SK-N-SH treated with all-trans-retinoic acid at 6 μM for 48 hours (cell line): ENCODE results near the gene RGS1.

Experiments
- ATAC-seq: fragments of 200-7000 bp; cut with Tn5 transposase; 3 replicates; pipeline ENCODE4 v1.9.1; 2020; ENCODE audit warnings: mild to moderate bottlenecking, moderate library complexity
- ARNTL ChIP-seq: fragments of 450-650 bp; formaldehyde crosslinking; IDR thresholded peaks from 2 replicates; pipeline ENCODE4 v1.5.0; 2020; ENCODE audit warnings: low read depth, mild to moderate bottlenecking, moderate library complexity, borderline replicate concordance
- BACH2 ChIP-seq: fragments of 250-450 bp; sonication (Bioruptor Pico); IDR thresholded peaks from 2 replicates; pipeline ENCODE4 v1.9.0; 2021; ENCODE audit warnings: mild to moderate bottlenecking, borderline replicate concordance
- CSDC2 ChIP-seq: fragments of 250-450 bp; sonication (Bioruptor Pico); IDR thresholded peaks from 2 replicates; pipeline ENCODE4 v1.5.0; 2020; ENCODE audit warnings: mild to moderate bottlenecking, moderate library complexity
- CSRNP3 ChIP-seq: fragments of 250-450 bp; sonication (Bioruptor Pico); IDR thresholded peaks from 2 replicates; pipeline ENCODE4 v1.5.1; 2021; ENCODE audit warnings: mild to moderate bottlenecking, moderate library complexity
- ESRRG ChIP-seq: fragments of 250-450 bp; sonication (Bioruptor Pico); IDR thresholded peaks from 2 replicates; pipeline ENCODE4 v1.6.1; 2021; ENCODE audit warnings: mild to moderate bottlenecking
- GLIS3 ChIP-seq: fragments of 250-450 bp; sonication (Bioruptor Pico); IDR thresholded peaks from 2 replicates; pipeline ENCODE4 v1.5.0; 2020; ENCODE audit warnings: mild to moderate bottlenecking, moderate library complexity
- ISL1 ChIP-seq: fragments of 250-450 bp; sonication (Bioruptor Pico); IDR thresholded peaks from 2 replicates; pipeline ENCODE4 v2.1.2; 2022; ENCODE audit warnings: mild to moderate bottlenecking, moderate library complexity
- OSR1 ChIP-seq: fragments of 250-450 bp; sonication (Bioruptor Pico); IDR thresholded peaks from 2 replicates; pipeline ENCODE4 v1.8.0; 2022; ENCODE audit warnings: moderate library complexity, mild to moderate bottlenecking, inconsistent platforms
- PATZ1 ChIP-seq: fragments of 250-450 bp; sonication (Bioruptor Pico); IDR thresholded peaks from 2 replicates; pipeline ENCODE4 v1.8.0; 2020; ENCODE audit warnings: mild to moderate bottlenecking, moderate library complexity, borderline replicate concordance
- POU6F1 ChIP-seq: fragments of 250-450 bp; sonication (Bioruptor Pico); IDR thresholded peaks from 2 replicates; pipeline ENCODE4 v1.8.0; 2021; ENCODE audit warnings: low read depth, mild to moderate bottlenecking, moderate library complexity, borderline replicate concordance
- PPARA ChIP-seq: fragments of 250-450 bp; sonication (Bioruptor Pico); IDR thresholded peaks from 2 replicates; pipeline ENCODE4 v1.5.0; 2020; ENCODE audit warnings: mild to moderate bottlenecking, borderline replicate concordance
- RARB ChIP-seq: fragments of 250-450 bp; sonication (Bioruptor Pico); IDR thresholded peaks from 2 replicates; pipeline ENCODE4 v1.8.0; 2021; ENCODE audit warnings: mild to moderate bottlenecking, moderate library complexity
- SNAI2 ChIP-seq: fragments of 250-450 bp; sonication (Bioruptor Pico); IDR thresholded peaks from 2 replicates; pipeline ENCODE4 v1.5.0; 2020; ENCODE audit warnings: mild to moderate bottlenecking, moderate library complexity
- TCF4 ChIP-seq: fragments of 250-450 bp; sonication (Bioruptor Pico); IDR thresholded peaks from 2 replicates; pipeline ENCODE4 v1.8.0; 2021; ENCODE audit warnings: mild to moderate bottlenecking, moderate library complexity, borderline replicate concordance
- TOX ChIP-seq: fragments of 250-450 bp; sonication (Bioruptor Pico); IDR thresholded peaks from 2 replicates; pipeline ENCODE4 v1.8.0; 2021; ENCODE audit warnings: mild to moderate bottlenecking, moderate library complexity, borderline replicate concordance
- TSHZ2 ChIP-seq: fragments of 250-450 bp; sonication (Bioruptor Pico); IDR thresholded peaks from 2 replicates; pipeline ENCODE4 v1.5.0; 2020; ENCODE audit warnings: mild to moderate bottlenecking, moderate library complexity
- ZC3H10 ChIP-seq: fragments of 250-450 bp; sonication (Bioruptor Pico); IDR thresholded peaks from 2 replicates; pipeline ENCODE4 v1.5.1; 2021; ENCODE audit warnings: mild to moderate bottlenecking, moderate library complexity
- ZFP3 ChIP-seq: fragments of 250-450 bp; sonication (Bioruptor Pico); IDR thresholded peaks from 2 replicates; pipeline ENCODE4 v1.5.0; 2020; ENCODE audit warnings: mild to moderate bottlenecking, moderate library complexity
- ZFP30 ChIP-seq: fragments of 450-650 bp; formaldehyde crosslinking; IDR thresholded peaks from 2 replicates; pipeline ENCODE4 v1.5.0; 2022; ENCODE audit warnings: mild to moderate bottlenecking, moderate library complexity
- ZNF565 ChIP-seq: fragments of 450-650 bp; formaldehyde crosslinking; conservative IDR thresholded peaks from 2 replicates; pipeline ENCODE4 v1.5.0; 2020; ENCODE audit warnings: low read depth, mild to moderate bottlenecking, moderate library complexity
- ZNF70 ChIP-seq: fragments of 450-650 bp; formaldehyde crosslinking; IDR thresholded peaks from 2 replicates; pipeline ENCODE4 v1.5.0; 2020; ENCODE audit warnings: mild to moderate bottlenecking, moderate library complexity
- ZNF8 ChIP-seq: fragments of 450-650 bp; formaldehyde crosslinking; IDR thresholded peaks from 2 replicates; pipeline ENCODE4 v1.5.0; 2020; ENCODE audit warnings: mild to moderate bottlenecking, moderate library complexity
- TF ChIP-seq, protein P1 (sequence below): fragments of 250-450 bp; sonication (Bioruptor Pico); IDR thresholded peaks from 2 replicates; pipeline ENCODE4 v1.5.1; 2020; ENCODE audit warnings: low read depth, mild to moderate bottlenecking, moderate library complexity

RGS1 gene

GRCh38 chr1:192550922-192551534, 24.5 kb upstream of the RGS1 start:
- TF ChIP-seq GLIS3 (CRISPR knock-in tag) (no peak), TSHZ2 (no peak), RARB (CRISPR knock-in tag) (peak; percentile 57; the same call in 1 of the 2 replicates), ARNTL (no peak; the same call in 1 of the 2 replicates), CSRNP3 (CRISPR knock-in tag) (no peak), ZNF8 (CRISPR knock-in tag) (no peak), SNAI2 (no peak), PATZ1 (CRISPR knock-in tag) (no peak), BACH2 (CRISPR knock-in tag) (no peak), CSDC2 (CRISPR knock-in tag) (no peak), ZNF565 (CRISPR knock-in tag) (no peak), POU6F1 (CRISPR knock-in tag) (peak; percentile 64; the same call in 1 of the 2 replicates), PPARA (CRISPR knock-in tag) (no peak), ZFP30 (CRISPR knock-in tag) (no peak), ZNF70 (CRISPR knock-in tag) (no peak), OSR1 (CRISPR knock-in tag) (0 out of 2 replicates have a peak, but pooled peaks have one; percentile 49), TCF4 (CRISPR knock-in tag) (no peak), TOX (CRISPR knock-in tag) (peak; percentile 81; the same call in 1 of the 2 replicates), ZC3H10 (CRISPR knock-in tag) (peak; percentile 72; the same call in 1 of the 2 replicates), ISL1 (CRISPR knock-in tag) (no peak)
- TF ChIP-seq, protein P1, sequence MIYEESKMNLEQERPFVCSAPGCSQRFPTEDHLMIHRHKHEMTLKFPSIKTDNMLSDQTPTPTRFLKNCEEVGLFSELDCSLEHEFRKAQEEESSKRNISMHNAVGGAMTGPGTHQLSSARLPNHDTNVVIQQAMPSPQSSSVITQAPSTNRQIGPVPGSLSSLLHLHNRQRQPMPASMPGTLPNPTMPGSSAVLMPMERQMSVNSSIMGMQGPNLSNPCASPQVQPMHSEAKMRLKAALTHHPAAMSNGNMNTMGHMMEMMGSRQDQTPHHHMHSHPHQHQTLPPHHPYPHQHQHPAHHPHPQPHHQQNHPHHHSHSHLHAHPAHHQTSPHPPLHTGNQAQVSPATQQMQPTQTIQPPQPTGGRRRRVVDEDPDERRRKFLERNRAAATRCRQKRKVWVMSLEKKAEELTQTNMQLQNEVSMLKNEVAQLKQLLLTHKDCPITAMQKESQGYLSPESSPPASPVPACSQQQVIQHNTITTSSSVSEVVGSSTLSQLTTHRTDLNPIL, result no peak

DNA sequence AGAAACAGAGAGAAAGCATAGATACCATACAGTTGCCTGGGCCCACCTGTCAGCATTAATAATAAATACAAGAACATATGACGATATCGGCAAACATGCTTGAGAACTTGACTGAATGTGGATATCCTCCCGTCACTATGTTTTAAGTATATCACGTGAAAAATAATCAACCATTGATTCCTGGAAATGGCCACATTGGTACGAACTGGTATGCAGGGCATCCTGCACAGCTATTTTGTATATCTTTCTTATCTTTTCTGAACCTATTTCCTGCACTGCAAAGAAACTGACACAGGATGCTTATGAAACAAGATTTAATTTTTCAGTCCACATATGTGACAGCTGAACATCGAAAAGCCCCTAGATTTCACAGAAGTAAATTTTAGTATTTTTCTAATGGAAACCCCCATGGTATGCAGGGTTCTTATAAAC, 22.8 kb upstream of the RGS1 start:
- TF ChIP-seq TCF4 (CRISPR knock-in tag) (no peak), ZC3H10 (CRISPR knock-in tag) (no peak), ZNF565 (CRISPR knock-in tag) (no peak)
- no peak for ATAC-seq

More at GRCh38 chr1:192550922-192551534, 24.5 kb upstream of the RGS1 start:
- peak; percentile 96 for ATAC-seq

- no peak for ATAC-seq
- TF ChIP-seq CSRNP3 (CRISPR knock-in tag), result no peak
- no peak for TF ChIP-seq ESRRG (CRISPR knock-in tag)
- no peak for TF ChIP-seq ZFP3 (CRISPR knock-in tag)
- TF ChIP-seq ARNTL, result no peak
- no peak for TF ChIP-seq PPARA (CRISPR knock-in tag)
- TF ChIP-seq TOX (CRISPR knock-in tag), result no peak
- TF ChIP-seq ZNF565 (CRISPR knock-in tag), result no peak
- no peak for TF ChIP-seq BACH2 (CRISPR knock-in tag)
- no peak for TF ChIP-seq SNAI2
- no peak for TF ChIP-seq GLIS3 (CRISPR knock-in tag)
- TF ChIP-seq OSR1 (CRISPR knock-in tag), result no peak
- no peak for TF ChIP-seq TSHZ2
- TF ChIP-seq ZFP30 (CRISPR knock-in tag), result no peak
- no peak for TF ChIP-seq ZNF8 (CRISPR knock-in tag)
Measured at GRCh38 chr1:192553741-192554140, 21.8 kb upstream of the RGS1 start.
